Astrocyte of the spinal cord (primary cell): ENCODE data around the gene RAD52.

ENCODE experiments used
- DNase-seq: peaks from one replicate; pipeline ENCODE4 v3.0.0; 2011; ENCODE audit warnings: low read depth, low spot score
- H3K4me3 ChIP-seq: 2 replicates; pipeline ENCODE4 v1.5.1; 2011; ENCODE audit warnings: low read depth, mild to moderate bottlenecking, low read length, moderate library complexity
- in situ Hi-C: cut with HindIII; loops from 2 replicates; pipeline ENCODE4 v1.10.0; 2017; ENCODE audit warnings: low sequenced_read_pairs
- TF ChIP-seq, protein P1 (sequence below): IDR thresholded peaks from 2 replicates; pipeline ENCODE4 v1.5.1; 2012; ENCODE audit warnings: low read depth, mild to moderate bottlenecking, low read length, inconsistent platforms

RAD52 gene

DNA sequence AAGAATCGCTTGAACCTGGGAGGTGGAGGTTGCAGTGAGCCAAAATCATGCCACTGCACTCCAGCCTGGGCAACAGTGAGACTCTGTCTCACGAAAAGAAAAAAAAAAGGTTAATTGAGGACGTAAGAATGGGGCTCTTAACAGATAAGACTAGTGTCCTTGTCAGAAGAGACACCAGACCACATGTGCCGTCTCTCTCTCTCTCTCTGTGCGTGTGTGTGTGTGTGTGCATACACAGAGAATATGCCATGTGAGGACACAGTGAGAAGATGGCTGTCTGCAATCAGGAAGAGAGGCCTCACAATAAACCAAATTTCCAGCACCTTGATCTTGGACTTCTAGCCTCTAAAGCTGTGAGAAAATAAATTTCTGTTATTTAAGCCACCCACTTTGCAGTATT lies 29.9 kb upstream of the RAD52 start:
- TF ChIP-seq, protein P1, sequence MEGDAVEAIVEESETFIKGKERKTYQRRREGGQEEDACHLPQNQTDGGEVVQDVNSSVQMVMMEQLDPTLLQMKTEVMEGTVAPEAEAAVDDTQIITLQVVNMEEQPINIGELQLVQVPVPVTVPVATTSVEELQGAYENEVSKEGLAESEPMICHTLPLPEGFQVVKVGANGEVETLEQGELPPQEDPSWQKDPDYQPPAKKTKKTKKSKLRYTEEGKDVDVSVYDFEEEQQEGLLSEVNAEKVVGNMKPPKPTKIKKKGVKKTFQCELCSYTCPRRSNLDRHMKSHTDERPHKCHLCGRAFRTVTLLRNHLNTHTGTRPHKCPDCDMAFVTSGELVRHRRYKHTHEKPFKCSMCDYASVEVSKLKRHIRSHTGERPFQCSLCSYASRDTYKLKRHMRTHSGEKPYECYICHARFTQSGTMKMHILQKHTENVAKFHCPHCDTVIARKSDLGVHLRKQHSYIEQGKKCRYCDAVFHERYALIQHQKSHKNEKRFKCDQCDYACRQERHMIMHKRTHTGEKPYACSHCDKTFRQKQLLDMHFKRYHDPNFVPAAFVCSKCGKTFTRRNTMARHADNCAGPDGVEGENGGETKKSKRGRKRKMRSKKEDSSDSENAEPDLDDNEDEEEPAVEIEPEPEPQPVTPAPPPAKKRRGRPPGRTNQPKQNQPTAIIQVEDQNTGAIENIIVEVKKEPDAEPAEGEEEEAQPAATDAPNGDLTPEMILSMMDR = no peak
- DNase-seq = no peak
- in situ Hi-C loops = no loop called here
- H3K4me3 ChIP-seq = no peak overlapping the region

GRCh38 chr12:977156-977555 lies 27.7 kb upstream of the RAD52 start:
- no peak overlapping the region for H3K4me3 ChIP-seq
- no peak for DNase-seq
- in situ Hi-C loops = no loop called here
- TF ChIP-seq, protein P1 = no peak

DNA sequence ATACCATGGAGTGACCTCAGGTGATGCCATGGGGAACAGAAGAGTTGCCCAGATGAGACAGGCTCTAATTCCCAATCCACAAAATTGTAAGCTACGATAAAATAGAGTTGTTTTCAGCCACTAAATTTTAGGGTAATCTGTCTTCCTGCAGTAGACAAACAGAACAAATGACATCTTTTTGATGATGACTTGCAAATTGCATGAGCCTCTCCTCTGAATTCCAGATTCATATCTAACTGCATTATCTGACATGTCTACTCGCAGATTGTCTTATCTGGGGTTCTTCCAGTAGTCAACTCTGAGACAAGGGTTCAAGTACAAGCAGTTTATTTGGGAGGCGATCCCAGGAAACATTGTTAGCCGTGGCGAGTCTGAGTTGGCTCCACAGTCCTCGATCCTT lies 27.1 kb upstream of the RAD52 start:
- no peak overlapping the region for H3K4me3 ChIP-seq
- TF ChIP-seq, protein P1 = no peak
- in situ Hi-C loops = no loop called here
- DNase-seq = no peak

GRCh38 chr12:974271-974862 lies 24.9 kb upstream of the RAD52 start:
- no peak for DNase-seq
- in situ Hi-C loops = no loop called here
- H3K4me3 ChIP-seq = no peak overlapping the region

GRCh38 chr12:971991-972390 lies 22.5 kb upstream of the RAD52 start:
- TF ChIP-seq, protein P1 = no peak
- no peak for DNase-seq
- H3K4me3 ChIP-seq = no peak overlapping the region
- in situ Hi-C loops = no loop called here

More at GRCh38 chr12:974271-974862, 24.9 kb upstream of the RAD52 start:
- TF ChIP-seq, protein P1 = no peak

DNA sequence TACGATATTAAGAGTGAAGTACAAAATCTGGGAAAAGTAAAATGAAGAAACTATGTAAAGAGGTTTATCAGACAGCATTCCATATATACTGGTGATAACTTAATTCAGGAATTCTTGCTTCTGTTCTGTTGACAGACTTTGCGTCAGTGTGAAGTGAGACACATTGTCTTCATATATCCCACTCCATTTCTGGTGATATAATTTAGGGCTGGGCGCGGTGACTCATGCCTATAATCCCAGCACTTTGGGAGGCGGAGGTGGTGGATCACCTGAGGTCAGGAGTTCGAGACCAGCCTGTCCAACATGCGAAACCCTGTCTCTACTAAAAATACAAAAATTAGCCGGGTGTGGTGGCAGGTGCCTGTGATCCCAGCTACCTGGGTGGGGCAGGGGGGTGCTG lies 20.3 kb upstream of the RAD52 start:
- TF ChIP-seq, protein P1 = no peak
- DNase-seq = no peak
- in situ Hi-C loops = no loop called here

More for the DNA sequence above, 20.3 kb upstream of the RAD52 start:
- H3K4me3 ChIP-seq = no peak overlapping the region
